ENCODE results near the gene ALDH3A1. TPM values are rescaled to one million over a fixed set of nuclear protein-coding genes. Genes with fewer than 3 reads are reported as not detected.

Gene ALDH3A1
- total and polyA plus RNA-seq, 12 donors: 0.12 to 1.5 (median 0.44) TPM; not detected in 8

- no peaks in the 10 kb centered on the region for H3K27me3 ChIP-seq
- ATAC-seq (no peak), DNase-seq (no peak)
- no peaks in the 10 kb centered on the region for H3K36me3 ChIP-seq
- intact Hi-C loops (cut with DNase I): no loop called here
- no peak overlapping the region for H3K4me3 ChIP-seq
- H3K9me3 ChIP-seq: no peaks in the 10 kb centered on the region
- no peak overlapping the region for H3K27ac ChIP-seq
- 75 to 76% methylated on average over 12 of the region's 12 CpGs for WGBS, 2 donors
- peaks cover 0 to 10% (median 0%) of the 10 kb centered on the region in 9 donors for H3K4me1 ChIP-seq
- no peak for TF ChIP-seq CTCF (IDR thresholded peaks at IDR 0.05)
These were observed 35.6 kb downstream of the ALDH3A1 start for GRCh38 chr17:19712436-19713004.

GRCh38 chr17:19709841-19710240 is 38.3 kb downstream of the ALDH3A1 start:
- TF ChIP-seq CTCF (IDR thresholded peaks at IDR 0.05): no peak

GRCh38 chr17:19708431-19709175 is 39.5 kb downstream of the ALDH3A1 start:
- no peak for ATAC-seq

More at GRCh38 chr17:19709841-19710240, 38.3 kb downstream of the ALDH3A1 start:
- no peak overlapping the region for H3K27ac ChIP-seq
- ATAC-seq (no peak), DNase-seq (no peak)
- no peaks in the 10 kb centered on the region for H3K9me3 ChIP-seq
- H3K27me3 ChIP-seq: no peaks in the 10 kb centered on the region
- no peak overlapping the region for H3K4me3 ChIP-seq
- WGBS, 2 donors: 91 to 92% methylated on average over 3 of the region's 3 CpGs
- H3K4me1 ChIP-seq: peaks cover 0 to 2% (median 0%) of the 10 kb centered on the region in 9 donors
- intact Hi-C loops (cut with DNase I): loop anchor here in 2 of 10 donors (10.0 kb wide), 2 partner anchors 45 to 55 kb away; no protein-coding TSS in a partner anchor
- H3K36me3 ChIP-seq: no peaks in the 10 kb centered on the region

More at GRCh38 chr17:19708431-19709175, 39.5 kb downstream of the ALDH3A1 start:
- intact Hi-C loops (cut with DNase I): loop anchor here in 2 of 10 donors (10.0 kb wide), 2 partner anchors 46 to 56 kb away; no protein-coding TSS in a partner anchor
- 91% methylated on average over 6 of the region's 6 CpGs for WGBS, 2 donors
- Histone ChIP-seq H3K4me1 (peaks cover 0 to 14% (median 8%) of the 10 kb centered on the region in 9 donors), H3K9me3 (no peaks in the 10 kb centered on the region), H3K27me3 (no peaks in the 10 kb centered on the region), H3K27ac (no peak overlapping the region), H3K4me3 (no peak overlapping the region), H3K36me3 (no peaks in the 10 kb centered on the region)
- TF ChIP-seq CTCF (IDR thresholded peaks at IDR 0.05): no peak
- DNase-seq: no peak
